Endothelial cell of umbilical vein (primary cell): ENCODE measurements around the gene MED17. TPM values are rescaled to one million over a fixed set of nuclear protein-coding genes. Genes with fewer than 3 reads are reported as not detected.

Experiments
- BruUV-seq: library from RNA; stranded (reverse); fragments of 400-500 nt; replicated peaks from 2 replicates; lab custom pipeline; 2021; lab: Mats Ljungman, UMichigan
- CTCF ChIA-PET: fragments of 300-600, 350-600 bp; sonication (Branson Sonifier 250); formaldehyde crosslinking; loops from one replicate; lab custom pipeline; 2021; ENCODE audit warnings: antibody characterized with exemption, inconsistent platforms; lab: Charles Lee
- POLR2A ChIA-PET: fragments of 300-600, 350-600 bp; sonication (Branson Sonifier 250); formaldehyde crosslinking; loops from one replicate; lab custom pipeline; 2021; ENCODE audit warnings: antibody characterized with exemption, inconsistent platforms; lab: Charles Lee
- DNase-seq: peaks from one replicate; pipeline ENCODE4 v3.0.0-alpha.2; 2011; ENCODE audit warnings: low read depth, low spot score
- FAIRE-seq: peaks from 2 replicates; lab custom pipeline; 2011; peaks lifted over from hg19 to GRCh38; lab: Jason Lieb, UNC
- H2AFZ ChIP-seq: 2 replicates; pipeline ENCODE4 v1.6.0; 2012; ENCODE audit warnings: low read depth, low read length, control low read depth, inconsistent platforms
- H3K27ac ChIP-seq: 2 replicates; pipeline ENCODE4 v1.5.1; 2011; ENCODE audit warnings: low read depth, mild to moderate bottlenecking, control low read depth, low read length, moderate library complexity; ENCODE audit not compliant: insufficient read depth
- H3K27me3 ChIP-seq, 2 experiments: 2 replicates each; pipeline versions ENCODE4 v1.6.0 to v1.6.1; 2011; ENCODE audit warnings: low read length in 2 of 2, mixed read lengths in 1 of 2; ENCODE audit not compliant: control insufficient read depth in 2 of 2, insufficient read depth in 2 of 2
- H3K36me3 ChIP-seq, 2 experiments: 2 replicates in 1 of 2; 3 replicates in 1 of 2; pipeline ENCODE4 v1.5.1; 2011; ENCODE audit warnings: low read length in 2 of 2, mild to moderate bottlenecking in 1 of 2, moderate library complexity in 1 of 2; ENCODE audit not compliant: control insufficient read depth in 2 of 2, insufficient read depth in 2 of 2; ENCODE audit errors: extremely low read depth in 1 of 2
- H3K4me1 ChIP-seq: 3 replicates; pipeline ENCODE4 v1.5.1; 2011; ENCODE audit warnings: mild to moderate bottlenecking, low read length; ENCODE audit not compliant: control insufficient read depth, insufficient read depth; ENCODE audit errors: extremely low read depth
- H3K4me2 ChIP-seq: 2 replicates; pipeline ENCODE4 v1.6.1; 2011; ENCODE audit warnings: low read length, control low read depth, mixed read lengths; ENCODE audit not compliant: insufficient read depth
- H3K4me3 ChIP-seq, 3 experiments: fragments of 200-600 bp in 1 of 3; sonication (generic), shearing (Covaris generic) in 1 of 3; replicated peaks in 1 of 3; 2 replicates each; pipeline ENCODE4 v1.5.1; 2011 to 2016; ENCODE audit warnings: control low read depth in 3 of 3, low read length in 3 of 3, mild to moderate bottlenecking in 2 of 3, inconsistent platforms in 1 of 3, low read depth in 1 of 3, moderate library complexity in 1 of 3; ENCODE audit not compliant: insufficient read depth in 1 of 3
- H3K79me2 ChIP-seq: 2 replicates; pipeline ENCODE4 v1.6.0; 2012; ENCODE audit warnings: low read length, inconsistent platforms; ENCODE audit not compliant: control insufficient read depth, insufficient read depth
- H3K9ac ChIP-seq: replicated peaks from 2 replicates; pipeline ENCODE3; 2011; ENCODE audit warnings: low read length, control low read depth; ENCODE audit not compliant: insufficient read depth; ENCODE audit errors: extremely low read depth
- H3K9me1 ChIP-seq: replicated peaks from 3 replicates; pipeline ENCODE4 v1.6.0; 2011; ENCODE audit warnings: mild to moderate bottlenecking, low read length; ENCODE audit not compliant: control insufficient read depth, insufficient read depth; ENCODE audit errors: extremely low read depth
- H3K9me3 ChIP-seq: replicated peaks from 2 replicates; pipeline ENCODE4 v1.5.1; 2012; ENCODE audit warnings: low read length, inconsistent platforms; ENCODE audit not compliant: control insufficient read depth, insufficient read depth
- H4K20me1 ChIP-seq: replicated peaks from 2 replicates; pipeline ENCODE3; 2011; ENCODE audit warnings: mild to moderate bottlenecking, low read length; ENCODE audit not compliant: control insufficient read depth, insufficient read depth; ENCODE audit errors: extremely low read depth
- EZH2 ChIP-seq: IDR thresholded peaks from 2 replicates; pipeline ENCODE4 v1.6.1; 2012; ENCODE audit warnings: borderline replicate concordance, low read depth, mild to moderate bottlenecking, moderate library complexity, low read length, inconsistent platforms; ENCODE audit not compliant: severe bottlenecking
- FOS ChIP-seq: IDR thresholded peaks from 2 replicates; pipeline ENCODE4 v1.6.1; 2011; ENCODE audit warnings: mild to moderate bottlenecking, low read length, moderate library complexity, borderline replicate concordance; ENCODE audit not compliant: insufficient read depth
- GATA2 ChIP-seq: IDR thresholded peaks from 2 replicates; pipeline ENCODE4 v1.7.0; 2011; ENCODE audit warnings: low read depth, mild to moderate bottlenecking, moderate library complexity, mixed read lengths, low read length; ENCODE audit not compliant: insufficient read length, insufficient read depth
- JUN ChIP-seq: IDR thresholded peaks from 2 replicates; pipeline ENCODE4 v1.6.1; 2011; ENCODE audit warnings: borderline replicate concordance, low read depth; ENCODE audit not compliant: insufficient read length, insufficient read depth
- MYC ChIP-seq: IDR thresholded peaks from one replicate; pipeline ENCODE4 v1.6.1; 2011; ENCODE audit warnings: mild to moderate bottlenecking, low read depth, low read length
- POLR2A ChIP-seq: IDR thresholded peaks from 2 replicates; pipeline ENCODE4 v1.6.1; 2012; ENCODE audit warnings: low read depth, mild to moderate bottlenecking, control low read depth, low read length
- POLR2AphosphoS5 ChIP-seq: IDR thresholded peaks from 2 replicates; pipeline ENCODE4 v1.6.1; 2012; ENCODE audit warnings: low read depth, mild to moderate bottlenecking, control low read depth, low read length, moderate library complexity; ENCODE audit not compliant: insufficient read depth
- dilution Hi-C: fragments of 300-500 bp; cut with MboI; formaldehyde crosslinking; loops from one replicate; pipeline ENCODE4 v1.15.0; 2019; ENCODE audit warnings: low sequenced_read_pairs; ENCODE audit not compliant: extremely low pct_ligation_motif_present
- intact Hi-C: fragments of 100-400 bp; cut with micrococcal nuclease; formaldehyde crosslinking; loops from one replicate; pipeline ENCODE4 v1.10.0; 2022
- polyA plus RNA-seq, 4 experiments: library from polyadenylated mRNA; depleted of rRNA in 3 of 4; stranded (reverse) in 3 of 4; unstranded in 1 of 4; fragments of >200 nt; gene quantifications; 2 replicates each; pipeline versions ENCODE4 v1.2.1 to v1.2.3, GENCODE V29; 2011 to 2012; ENCODE audit warnings: missing spikeins in 1 of 4
- total RNA-seq: library from RNA; stranded (reverse); gene quantifications from 2 replicates; pipeline ENCODE4 v1.2.3, GENCODE V29; 2021
- TF ChIP-seq, protein P1 (sequence below): IDR thresholded peaks from 2 replicates; pipeline ENCODE4 v1.6.1; 2011; ENCODE audit not compliant: insufficient read depth, insufficient read length
- TF ChIP-seq, protein P2 (sequence below), 2 donors: IDR thresholded peaks; 1 replicate in 1 of 2; 2 replicates in 1 of 2; pipeline ENCODE4 v1.5.1; 2011; ENCODE audit warnings: low read length in 2 of 2, mild to moderate bottlenecking in 2 of 2, moderate library complexity in 2 of 2, control low read depth in 1 of 2, inconsistent platforms in 1 of 2, low read depth in 1 of 2; ENCODE audit not compliant: insufficient read depth in 1 of 2; ENCODE audit errors: extremely low read depth in 1 of 2

MED17 gene
- total and polyA plus RNA-seq, 2 donors (not counting 3 experiments of a cell fraction or from before 2014, with no cell fraction given), result 11.3 to 40.6 TPM

DNA sequence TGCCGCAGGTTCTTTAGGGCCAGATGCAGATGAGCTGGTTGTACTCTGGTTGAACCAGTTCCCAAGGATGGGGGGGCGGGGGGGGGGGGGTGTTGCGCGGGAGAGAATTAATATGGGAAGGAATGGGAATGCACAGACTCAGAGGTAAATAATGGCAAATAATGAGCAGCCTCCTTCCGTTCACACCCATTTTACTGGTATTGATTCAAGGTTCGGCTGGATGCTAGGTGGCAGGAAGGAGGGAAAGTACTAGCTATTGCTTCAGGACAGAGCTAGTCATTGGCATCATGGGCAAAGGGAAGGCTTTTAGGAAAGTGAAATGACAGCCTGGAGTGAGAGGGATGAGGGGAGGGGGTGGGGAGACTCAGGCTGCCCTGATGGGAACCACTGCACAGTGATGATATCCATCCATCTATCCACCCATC lies 66.5 kb downstream of the MED17 start, which contains the start of gene VSTM5:
VSTM5 (minus strand) TSS at position 25 of the 425 bp plus-strand sequence. CDS start 116 bp downstream, outside the sequence.
- H3K27ac ChIP-seq, result no peak within 1 kb of the TSS
- no peaks in the 10 kb centered on the region for H3K9me3 ChIP-seq
- H3K4me2 ChIP-seq, result peak within 1 kb of the TSS; percentile 21
- no TSS peak for BruUV-seq
- no peaks in the 10 kb centered on the region for H3K27me3 ChIP-seq
- peak within 1 kb of the TSS in 2 of 3 experiments; percentile 11 to 36 for H3K4me3 ChIP-seq
- H3K36me3 ChIP-seq, result no peaks in the 10 kb centered on the region
- DNase-seq (no peak), FAIRE-seq (no peak)
- TF ChIP-seq EZH2 (no peak), POLR2AphosphoS5 (no peak), GATA2 (no peak), POLR2A (no peak), JUN (no peak), FOS (no peak), MYC (no peak)
- TF ChIP-seq, protein P1, sequence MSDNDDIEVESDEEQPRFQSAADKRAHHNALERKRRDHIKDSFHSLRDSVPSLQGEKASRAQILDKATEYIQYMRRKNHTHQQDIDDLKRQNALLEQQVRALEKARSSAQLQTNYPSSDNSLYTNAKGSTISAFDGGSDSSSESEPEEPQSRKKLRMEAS, result no peak
- TF ChIP-seq, protein P2, sequence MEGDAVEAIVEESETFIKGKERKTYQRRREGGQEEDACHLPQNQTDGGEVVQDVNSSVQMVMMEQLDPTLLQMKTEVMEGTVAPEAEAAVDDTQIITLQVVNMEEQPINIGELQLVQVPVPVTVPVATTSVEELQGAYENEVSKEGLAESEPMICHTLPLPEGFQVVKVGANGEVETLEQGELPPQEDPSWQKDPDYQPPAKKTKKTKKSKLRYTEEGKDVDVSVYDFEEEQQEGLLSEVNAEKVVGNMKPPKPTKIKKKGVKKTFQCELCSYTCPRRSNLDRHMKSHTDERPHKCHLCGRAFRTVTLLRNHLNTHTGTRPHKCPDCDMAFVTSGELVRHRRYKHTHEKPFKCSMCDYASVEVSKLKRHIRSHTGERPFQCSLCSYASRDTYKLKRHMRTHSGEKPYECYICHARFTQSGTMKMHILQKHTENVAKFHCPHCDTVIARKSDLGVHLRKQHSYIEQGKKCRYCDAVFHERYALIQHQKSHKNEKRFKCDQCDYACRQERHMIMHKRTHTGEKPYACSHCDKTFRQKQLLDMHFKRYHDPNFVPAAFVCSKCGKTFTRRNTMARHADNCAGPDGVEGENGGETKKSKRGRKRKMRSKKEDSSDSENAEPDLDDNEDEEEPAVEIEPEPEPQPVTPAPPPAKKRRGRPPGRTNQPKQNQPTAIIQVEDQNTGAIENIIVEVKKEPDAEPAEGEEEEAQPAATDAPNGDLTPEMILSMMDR (IDR thresholded peaks at IDR 0.05; ENCODE audit: extremely low read depth in 1 of 2, insufficient read depth in 1 of 2, low read depth in 1 of 2, low read length in 2 of 2), result no peak
- H4K20me1 ChIP-seq, result no peaks in the 10 kb centered on the region
- H3K4me1 ChIP-seq, result peaks cover 3% of the 10 kb centered on the region
- intact Hi-C loops (loop anchor here (1.0 kb wide), 1 partner anchor 278 kb away; the partner anchor contains the start of gene PANX1), dilution Hi-C loops (no loop called here)
- no peaks in the 10 kb centered on the region for H3K9me1 ChIP-seq
- no peaks in the 10 kb centered on the region for H3K79me2 ChIP-seq
- no peak within 1 kb of the TSS for H3K9ac ChIP-seq
- peak within 1 kb of the TSS; percentile 76 for H2AFZ ChIP-seq
- CTCF ChIA-PET, result interaction anchor here (0.7 to 1.0 kb wide), 2 partner anchors 45 to 654 kb away, joined by 3 read pairs; no protein-coding TSS in a partner anchor
- POLR2A ChIA-PET, result no interaction called here
